Parathyroid adenoma (tissue), 2 donors: ENCODE data around the gene TRAPPC6A.

ENCODE experiments used
- H2AFZ ChIP-seq: fragments of 300-600 bp; sonication (generic); one replicate; pipeline ENCODE4 v1.7.0; 2017; ENCODE audit warnings: antibody characterized with exemption, mild to moderate bottlenecking
- H3K27ac ChIP-seq: fragments of 300-600 bp; sonication (generic); one replicate; pipeline ENCODE4 v1.7.0; 2017
- H3K27me3 ChIP-seq: fragments of 300-600 bp; sonication (generic); one replicate; pipeline ENCODE4 v1.7.0; 2017; ENCODE audit warnings: low read length; ENCODE audit not compliant: control insufficient read depth, insufficient read depth
- H3K36me3 ChIP-seq: fragments of 300-600 bp; sonication (generic); one replicate; pipeline ENCODE4 v1.7.0; 2017; ENCODE audit warnings: low read length; ENCODE audit not compliant: control insufficient read depth, insufficient read depth
- H3K4me1 ChIP-seq: fragments of 300-600 bp; sonication (generic); one replicate; pipeline ENCODE4 v1.7.0; 2017; ENCODE audit warnings: control low read depth
- H3K4me2 ChIP-seq: fragments of 300-600 bp; sonication (generic); one replicate; pipeline ENCODE4 v1.7.0; 2017; ENCODE audit warnings: low read length
- H3K4me3 ChIP-seq: fragments of 300-600 bp; sonication (generic); one replicate; pipeline ENCODE4 v1.7.0; 2017; ENCODE audit warnings: low read depth, low read length
- H3K79me2 ChIP-seq: fragments of 300-600 bp; sonication (generic); one replicate; pipeline ENCODE4 v1.7.0; 2017; ENCODE audit warnings: control low read depth
- H3K9ac ChIP-seq: fragments of 300-600 bp; sonication (generic); one replicate; pipeline ENCODE4 v1.7.0; 2017; ENCODE audit warnings: mild to moderate bottlenecking
- H3K9me3 ChIP-seq: fragments of 300-600 bp; sonication (generic); one replicate; pipeline ENCODE4 v1.7.0; 2017; ENCODE audit warnings: low read length; ENCODE audit not compliant: control insufficient read depth
- CTCF ChIP-seq: fragments of 300-600 bp; sonication (generic); IDR thresholded peaks from one replicate; pipeline ENCODE4 v1.7.0; 2017; ENCODE audit warnings: antibody characterized with exemption, mild to moderate bottlenecking
- donor health status: primary hyperparathyroidism.

TRAPPC6A gene

GRCh38 chr19:45152504-45153338 is 25.3 kb downstream of the TRAPPC6A start:
- no peaks in the 10 kb centered on the region for H3K27me3 ChIP-seq
- H3K27ac ChIP-seq: no peak overlapping the region

GRCh38 chr19:45151821-45152503 is 26.1 kb downstream of the TRAPPC6A start:
- Histone ChIP-seq H3K4me3 (peak overlapping the region; percentile 15), H3K36me3 (no peaks in the 10 kb centered on the region), H2AFZ (no peak overlapping the region), H3K27ac (no peak overlapping the region), H3K4me1 (peaks cover 4% of the 10 kb centered on the region), H3K9me3 (no peaks in the 10 kb centered on the region), H3K9ac (no peak overlapping the region), H3K27me3 (no peaks in the 10 kb centered on the region), H3K4me2 (peak overlapping the region; percentile 67), H3K79me2 (no peaks in the 10 kb centered on the region)
- TF ChIP-seq CTCF: no peak

More at GRCh38 chr19:45152504-45153338, 25.3 kb downstream of the TRAPPC6A start:
- peak overlapping the region; percentile 57 for H2AFZ ChIP-seq
- TF ChIP-seq CTCF: no peak
- H3K4me2 ChIP-seq: peak overlapping the region; percentile 67
- no peak overlapping the region for H3K9ac ChIP-seq
- H3K79me2 ChIP-seq: no peaks in the 10 kb centered on the region
- H3K9me3 ChIP-seq: no peaks in the 10 kb centered on the region
- H3K36me3 ChIP-seq: no peaks in the 10 kb centered on the region
- H3K4me3 ChIP-seq: peak overlapping the region; percentile 15
- peaks cover 4% of the 10 kb centered on the region for H3K4me1 ChIP-seq

GRCh38 chr19:45151320-45151719 is 26.7 kb downstream of the TRAPPC6A start:
- TF ChIP-seq CTCF: no peak
- Histone ChIP-seq H3K36me3 (no peaks in the 10 kb centered on the region), H2AFZ (no peak overlapping the region), H3K4me3 (no peak overlapping the region), H3K9ac (no peak overlapping the region), H3K27me3 (no peaks in the 10 kb centered on the region), H3K27ac (no peak overlapping the region), H3K79me2 (no peaks in the 10 kb centered on the region), H3K4me1 (peaks cover 4% of the 10 kb centered on the region), H3K4me2 (no peak overlapping the region), H3K9me3 (no peaks in the 10 kb centered on the region)

GRCh38 chr19:45150751-45151281 is 27.2 kb downstream of the TRAPPC6A start:
- no peak overlapping the region for H2AFZ ChIP-seq
- H3K9me3 ChIP-seq: no peaks in the 10 kb centered on the region
- no peak overlapping the region for H3K27ac ChIP-seq
- H3K36me3 ChIP-seq: no peaks in the 10 kb centered on the region
- H3K4me2 ChIP-seq: no peak overlapping the region
- peaks cover 4% of the 10 kb centered on the region for H3K4me1 ChIP-seq
- TF ChIP-seq CTCF: no peak
- no peak overlapping the region for H3K4me3 ChIP-seq
- no peaks in the 10 kb centered on the region for H3K79me2 ChIP-seq
- H3K27me3 ChIP-seq: no peaks in the 10 kb centered on the region
- H3K9ac ChIP-seq: no peak overlapping the region
